Nephron (organoid): ENCODE results near the gene PIPOX.

Experiments
- H3K27ac Mint-ChIP-seq, 3 experiments: 2 replicates each; pipeline ENCODE4 v1.8.0; 2020; ENCODE audit warnings: mixed read lengths in 3 of 3, mild to moderate bottlenecking in 2 of 3, moderate library complexity in 1 of 3
- H3K27me3 Mint-ChIP-seq: 2 replicates; pipeline ENCODE4 v1.8.0; 2021; ENCODE audit warnings: low read depth, mild to moderate bottlenecking, moderate library complexity, mixed read lengths
- H3K36me3 Mint-ChIP-seq: 2 replicates; pipeline ENCODE4 v1.8.0; 2020; ENCODE audit warnings: low read depth, mixed read lengths
- H3K4me1 Mint-ChIP-seq: 2 replicates; pipeline ENCODE4 v1.8.0; 2020; ENCODE audit warnings: mixed read lengths
- H3K4me3 Mint-ChIP-seq, 3 experiments: 2 replicates each; pipeline ENCODE4 v1.8.0; 2020; ENCODE audit warnings: mild to moderate bottlenecking in 3 of 3, mixed read lengths in 3 of 3, moderate library complexity in 2 of 3
- H3K9me3 Mint-ChIP-seq: 2 replicates; pipeline ENCODE4 v1.8.0; 2020; ENCODE audit warnings: mixed read lengths
- TF ChIP-seq, protein P1 (sequence below), 3 experiments: fragments of 200-600 bp; sonication (generic); IDR thresholded peaks; one replicate each; pipeline ENCODE4 v1.5.0; 2021; ENCODE audit warnings: antibody characterized with exemption in 3 of 3; ENCODE audit not compliant: unreplicated experiment in 3 of 3

PIPOX gene

DNA sequence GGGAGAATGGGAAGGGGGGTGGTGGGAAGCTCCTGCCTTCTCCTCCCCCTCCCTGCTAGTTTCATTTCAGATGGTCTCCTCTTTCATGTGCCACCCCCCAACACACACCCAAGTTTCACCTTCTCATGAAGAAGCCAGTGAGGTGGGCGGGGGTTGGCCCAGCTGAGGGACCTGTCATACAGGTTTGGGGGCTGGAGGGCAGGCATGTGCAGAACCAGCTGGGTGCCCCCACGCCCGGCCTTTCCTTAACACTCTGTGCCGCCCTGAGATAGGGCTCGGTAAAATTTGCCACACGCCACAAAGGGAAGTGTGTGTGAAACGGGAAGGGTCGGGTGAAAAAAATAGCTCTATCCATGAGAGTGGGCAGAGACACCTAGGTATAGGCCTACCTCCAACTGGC is 57.4 kb downstream of the PIPOX start:
- TF ChIP-seq, protein P1, sequence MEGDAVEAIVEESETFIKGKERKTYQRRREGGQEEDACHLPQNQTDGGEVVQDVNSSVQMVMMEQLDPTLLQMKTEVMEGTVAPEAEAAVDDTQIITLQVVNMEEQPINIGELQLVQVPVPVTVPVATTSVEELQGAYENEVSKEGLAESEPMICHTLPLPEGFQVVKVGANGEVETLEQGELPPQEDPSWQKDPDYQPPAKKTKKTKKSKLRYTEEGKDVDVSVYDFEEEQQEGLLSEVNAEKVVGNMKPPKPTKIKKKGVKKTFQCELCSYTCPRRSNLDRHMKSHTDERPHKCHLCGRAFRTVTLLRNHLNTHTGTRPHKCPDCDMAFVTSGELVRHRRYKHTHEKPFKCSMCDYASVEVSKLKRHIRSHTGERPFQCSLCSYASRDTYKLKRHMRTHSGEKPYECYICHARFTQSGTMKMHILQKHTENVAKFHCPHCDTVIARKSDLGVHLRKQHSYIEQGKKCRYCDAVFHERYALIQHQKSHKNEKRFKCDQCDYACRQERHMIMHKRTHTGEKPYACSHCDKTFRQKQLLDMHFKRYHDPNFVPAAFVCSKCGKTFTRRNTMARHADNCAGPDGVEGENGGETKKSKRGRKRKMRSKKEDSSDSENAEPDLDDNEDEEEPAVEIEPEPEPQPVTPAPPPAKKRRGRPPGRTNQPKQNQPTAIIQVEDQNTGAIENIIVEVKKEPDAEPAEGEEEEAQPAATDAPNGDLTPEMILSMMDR (IDR thresholded peaks at IDR 0.05; ENCODE audit: unreplicated experiment in 3 of 3): no peak
- peaks cover 36% of the 10 kb centered on the region for H3K36me3 Mint-ChIP-seq

DNA sequence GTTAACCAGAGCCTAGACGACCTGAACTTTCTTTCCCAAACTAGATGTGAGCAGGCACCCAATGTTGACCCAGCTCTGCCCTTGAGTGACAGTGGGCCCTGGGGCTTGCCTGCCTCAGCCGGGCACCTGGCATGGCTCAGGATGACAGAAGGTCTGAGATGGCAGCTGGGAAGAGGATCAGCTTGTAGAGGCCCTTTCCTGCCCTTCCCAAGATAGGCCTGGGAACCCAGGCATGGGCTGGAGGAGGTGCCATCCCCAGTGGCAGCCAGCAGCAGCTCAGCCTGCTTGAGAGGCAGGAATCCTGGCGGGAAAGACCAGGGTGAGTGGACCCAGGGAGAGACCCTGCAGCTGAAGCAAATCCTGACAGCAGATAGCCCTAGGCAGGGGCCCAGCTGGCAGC is 59.1 kb downstream of the PIPOX start:
- H3K27ac Mint-ChIP-seq: peak overlapping the region in 1 of 3 experiments; percentile 14
- TF ChIP-seq, protein P1 (IDR thresholded peaks at IDR 0.05; ENCODE audit: unreplicated experiment in 3 of 3): no peak
- H3K36me3 Mint-ChIP-seq: peaks cover 40% of the 10 kb centered on the region
- no peaks in the 10 kb centered on the region for H3K9me3 Mint-ChIP-seq
- H3K27me3 Mint-ChIP-seq: peaks cover 3% of the 10 kb centered on the region
- no peak overlapping the region for H3K4me3 Mint-ChIP-seq
- peaks cover 15% of the 10 kb centered on the region for H3K4me1 Mint-ChIP-seq

More for the DNA sequence above, 57.4 kb downstream of the PIPOX start:
- no peaks in the 10 kb centered on the region for H3K9me3 Mint-ChIP-seq
- H3K27me3 Mint-ChIP-seq: peaks cover 3% of the 10 kb centered on the region
- peaks cover 15% of the 10 kb centered on the region for H3K4me1 Mint-ChIP-seq
- H3K4me3 Mint-ChIP-seq: no peak overlapping the region
- H3K27ac Mint-ChIP-seq: no peak overlapping the region

DNA sequence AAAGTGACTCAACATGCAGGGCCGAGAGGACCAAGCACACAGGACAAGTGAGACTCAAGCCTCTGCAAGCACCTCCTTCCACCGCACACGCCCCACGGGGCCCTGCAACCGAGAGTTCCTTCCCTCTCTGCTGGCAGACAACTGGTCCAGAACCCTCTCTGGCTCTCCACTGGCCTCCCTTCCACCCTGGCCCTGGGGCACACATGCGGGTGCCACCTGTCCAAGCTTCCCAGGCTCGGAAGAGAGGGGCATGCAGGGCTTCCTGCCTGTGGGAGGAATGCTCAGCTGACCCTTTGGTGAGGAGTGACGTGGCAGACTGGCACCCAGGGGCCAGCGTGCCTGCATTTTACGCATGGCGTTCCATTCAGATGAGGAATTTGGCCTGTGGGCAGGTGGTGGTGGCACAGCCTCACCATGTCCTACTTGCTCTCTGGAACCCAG is 59.8 kb downstream of the PIPOX start:
- peak overlapping the region in 1 of 3 experiments; percentile 14 for H3K27ac Mint-ChIP-seq
- H3K27me3 Mint-ChIP-seq: peaks cover 3% of the 10 kb centered on the region
- H3K36me3 Mint-ChIP-seq: peaks cover 39% of the 10 kb centered on the region
- peaks cover 15% of the 10 kb centered on the region for H3K4me1 Mint-ChIP-seq
- TF ChIP-seq, protein P1 (IDR thresholded peaks at IDR 0.05; ENCODE audit: unreplicated experiment in 3 of 3): no peak
- H3K9me3 Mint-ChIP-seq: no peaks in the 10 kb centered on the region
- H3K4me3 Mint-ChIP-seq: no peak overlapping the region

DNA sequence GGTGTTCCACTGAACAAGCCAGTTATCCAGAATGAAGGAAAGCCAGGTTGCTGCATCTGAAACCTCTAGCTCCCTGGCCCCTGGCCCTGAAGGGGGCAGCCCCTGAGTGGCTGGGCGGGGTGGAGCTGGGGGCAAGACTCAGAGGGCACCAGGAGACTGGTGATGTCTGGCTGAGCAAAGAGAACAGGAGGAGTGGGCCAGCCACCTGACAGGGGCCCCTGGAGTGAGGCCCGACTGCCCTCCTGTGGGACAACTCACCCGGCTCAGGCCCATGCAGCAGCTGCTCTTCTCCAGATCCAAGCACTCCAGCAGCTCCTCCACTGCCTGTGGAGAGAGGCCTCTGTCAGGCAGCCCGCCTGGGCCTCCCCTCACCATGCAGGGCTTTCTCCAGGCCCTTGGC is 60.4 kb downstream of the PIPOX start:
- Mint-ChIP-seq H3K27me3 (peaks cover 3% of the 10 kb centered on the region), H3K9me3 (no peaks in the 10 kb centered on the region), H3K4me3 (no peak overlapping the region), H3K4me1 (peaks cover 18% of the 10 kb centered on the region), H3K27ac (no peak overlapping the region), H3K36me3 (peaks cover 38% of the 10 kb centered on the region)
- TF ChIP-seq, protein P1 (IDR thresholded peaks at IDR 0.05; ENCODE audit: unreplicated experiment in 3 of 3): no peak
